Stimulated activated CD8-positive, alpha-beta memory T cell treated with anti-CD3 and anti-CD28 coated beads, Interleukin-12 subunit alpha, Interleukin-12 subunit beta, amount 100 ng/mL, for 24 hours (primary cell): ENCODE data around the gene DRC3.
"Not testable (repeated sequence)": the region's sequence is repeated elsewhere in the genome, so short reads cannot be mapped to it uniquely, and the experiment has no call there.

Experiments used
- DNase-seq: peaks from one replicate; pipeline ENCODE4 v3.0.0-alpha.2; 2020; ENCODE audit errors: extremely low read depth

Gene DRC3

GRCh38 chr17:17993366-17993765 is 20.7 kb downstream of the DRC3 start:
- DNase-seq = no peak

DNA sequence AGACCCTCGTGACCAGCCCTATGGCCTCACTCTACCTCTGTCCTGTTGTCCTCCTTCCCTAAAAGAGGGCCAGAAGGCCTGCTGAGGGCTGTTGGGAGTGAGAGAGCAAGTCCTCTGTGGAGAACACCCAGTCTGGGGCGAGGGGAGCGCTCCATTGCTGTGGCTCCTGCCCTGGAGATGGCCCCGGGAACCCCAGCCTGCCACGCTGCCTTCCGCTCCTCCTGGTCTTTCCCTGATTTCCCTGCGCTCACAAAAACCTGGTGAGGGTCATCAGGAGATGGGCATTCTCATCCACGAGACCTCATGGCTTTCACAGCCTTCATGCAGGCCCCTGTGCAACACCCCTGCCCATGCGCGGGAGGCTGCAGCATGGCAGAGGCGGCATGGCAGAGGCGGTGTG is 21.2 kb downstream of the DRC3 start:
- no peak for DNase-seq

- no peak for DNase-seq
Observed at GRCh38 chr17:17994271-17995069, 21.8 kb downstream of the DRC3 start.

GRCh38 chr17:17995887-17996286 is 23.2 kb downstream of the DRC3 start:
- not testable (repeated sequence) for DNase-seq

DNA sequence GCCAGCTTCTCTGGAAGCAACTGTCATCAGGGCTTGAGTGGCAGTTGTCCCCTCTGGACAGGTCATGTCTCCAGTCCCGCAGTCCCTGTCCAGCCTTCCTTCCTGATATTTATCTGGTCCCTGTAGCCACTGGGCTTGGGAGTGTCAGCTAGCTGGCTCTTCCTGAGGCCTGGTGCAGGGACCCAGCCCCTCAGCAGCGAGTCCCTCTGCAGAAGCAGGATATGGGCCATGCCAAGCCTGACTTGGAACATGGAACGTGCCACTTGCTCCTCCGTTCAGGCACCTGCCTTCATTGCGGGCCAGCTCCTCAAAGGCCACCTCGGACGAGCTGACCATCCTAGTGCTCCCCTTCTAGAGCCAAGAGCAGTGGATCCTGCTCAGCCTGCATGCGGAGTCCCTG is 26.3 kb downstream of the DRC3 start:
- DNase-seq = no peak

GRCh38 chr17:17999364-18000029 is 26.8 kb downstream of the DRC3 start:
- no peak for DNase-seq

GRCh38 chr17:18000030-18000408 is 27.4 kb downstream of the DRC3 start:
- no peak for DNase-seq

GRCh38 chr17:18002171-18002570 is 29.5 kb downstream of the DRC3 start:
- DNase-seq = no peak

GRCh38 chr17:18004345-18004744 is 31.7 kb downstream of the DRC3 start:
- DNase-seq = no peak

- DNase-seq = no peak
Observed at GRCh38 chr17:18004884-18005305, 32.2 kb downstream of the DRC3 start.

- no peak for DNase-seq
Observed at GRCh38 chr17:18005496-18005895, 32.8 kb downstream of the DRC3 start.

GRCh38 chr17:18006495-18007239 is 34.0 kb downstream of the DRC3 start:
- DNase-seq = no peak

DNA sequence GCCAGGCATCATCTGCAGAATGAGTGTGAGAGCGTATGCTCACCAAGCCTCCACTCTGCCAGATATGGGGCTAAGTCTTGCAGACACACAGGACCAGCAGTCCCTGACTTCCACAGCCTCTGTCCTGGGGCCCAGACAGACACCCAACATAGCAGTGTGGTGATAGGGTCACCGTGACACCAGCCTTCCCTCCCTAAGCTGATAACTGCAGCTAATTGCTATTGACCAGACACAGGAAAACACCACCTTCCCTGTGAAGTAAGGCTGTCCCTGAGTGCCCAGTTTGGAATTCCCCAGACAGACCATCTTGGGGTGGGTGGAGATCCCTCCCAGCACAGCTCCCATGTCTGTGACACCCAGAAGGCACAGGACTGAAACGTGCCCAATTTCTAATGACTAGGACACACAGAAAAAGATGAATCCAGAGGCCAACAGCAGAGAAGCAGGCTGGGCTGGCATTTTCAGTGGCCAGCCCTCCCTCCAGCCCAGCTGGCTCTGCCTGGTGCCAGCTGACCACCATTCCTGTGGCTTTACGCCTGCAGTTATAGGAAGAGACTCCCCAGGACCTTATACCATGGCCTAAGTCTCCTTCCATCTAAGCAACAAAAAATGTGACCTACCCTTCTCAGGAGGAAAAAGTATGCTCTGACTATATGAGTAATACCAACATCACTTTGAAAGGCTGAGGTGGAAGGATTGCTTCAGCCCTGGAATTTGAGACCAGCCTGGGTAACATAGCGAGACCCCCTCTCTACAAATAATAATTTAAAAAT is 36.0 kb downstream of the DRC3 start:
- no peak for DNase-seq

GRCh38 chr17:18009609-18010420 is 37.2 kb downstream of the DRC3 start:
- DNase-seq = no peak

GRCh38 chr17:18011286-18011685 is 38.6 kb downstream of the DRC3 start:
- no peak for DNase-seq

- no peak for DNase-seq
Observed at GRCh38 chr17:18014006-18014405, 41.3 kb downstream of the DRC3 start.

GRCh38 chr17:18015593-18015992 is 42.9 kb downstream of the DRC3 start:
- DNase-seq = no peak

GRCh38 chr17:18016426-18016825 is 43.8 kb downstream of the DRC3 start:
- DNase-seq = no peak

- DNase-seq = no peak
Observed at GRCh38 chr17:18017958-18018357, 45.3 kb downstream of the DRC3 start.

DNA sequence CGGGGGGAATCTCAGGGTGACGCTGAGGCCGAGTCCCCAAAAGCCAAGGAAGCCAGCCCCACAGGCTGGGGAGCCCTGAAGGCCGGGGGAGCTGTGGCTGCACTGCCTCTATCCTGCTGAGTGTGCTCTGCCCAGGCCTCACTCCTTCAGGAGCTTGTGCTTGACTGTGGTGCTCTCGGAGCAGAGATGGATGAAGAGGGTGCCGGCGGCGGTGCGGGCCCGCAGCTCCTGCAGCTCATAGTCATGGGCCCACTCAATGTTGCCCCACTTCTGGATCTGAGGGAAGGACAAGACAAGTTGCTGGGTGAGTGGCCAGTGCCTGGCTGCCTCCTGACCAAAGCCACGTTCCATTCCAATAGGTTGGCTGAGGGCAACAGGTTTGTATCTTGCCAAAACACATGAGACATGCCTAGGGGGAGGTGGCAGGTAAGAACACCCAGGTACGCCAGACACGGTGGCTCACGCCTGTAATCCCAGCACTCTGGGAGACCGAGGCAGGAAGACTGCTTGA is 45.8 kb downstream of the DRC3 start:
- DNase-seq = no peak

- DNase-seq = no peak
Observed at GRCh38 chr17:18019838-18020154, 47.1 kb downstream of the DRC3 start.
